ENCODE data around the gene CALHM3.
A peak's percentile ranks its signal among the peaks of the same experiment; 100 is the strongest.
"Not testable (repeated sequence)": the region's sequence is repeated elsewhere in the genome, so short reads cannot be mapped to it uniquely, and the experiment has no call there.

The CALHM3 gene

GRCh38 chr10:103492655-103493261, 13.7 kb upstream of the CALHM3 start:
- H3K27ac ChIP-seq, result no peak overlapping the region
- peaks cover 30% of the 10 kb centered on the region for H3K4me1 ChIP-seq
- H3K9me3 ChIP-seq, result no peaks in the 10 kb centered on the region
- H3K36me3 ChIP-seq, result no peaks in the 10 kb centered on the region
- no peak overlapping the region for H3K9ac ChIP-seq
- peaks cover 27% of the 10 kb centered on the region for H4K20me1 ChIP-seq
- peak overlapping the region; percentile 98; the same call in 1 of the 2 replicates for H3K4me2 ChIP-seq
- H3K27me3 ChIP-seq, result peaks cover 66% of the 10 kb centered on the region
- TF ChIP-seq Cebpa-rat (IDR thresholded peaks at IDR 0.05), result no peak
- peak overlapping the region; percentile 72 for H3K4me3 ChIP-seq

- Histone ChIP-seq H3K27ac (no peak overlapping the region), H4K20me1 (peaks cover 27% of the 10 kb centered on the region), H3K4me2 (no peak overlapping the region), H3K9ac (no peak overlapping the region), H3K36me3 (no peaks in the 10 kb centered on the region), H3K27me3 (peaks cover 57% of the 10 kb centered on the region), H3K4me1 (peaks cover 30% of the 10 kb centered on the region), H3K4me3 (no peak overlapping the region), H3K9me3 (no peaks in the 10 kb centered on the region)
- TF ChIP-seq Cebpa-rat (IDR thresholded peaks at IDR 0.05), result no peak
Observed at GRCh38 chr10:103491729-103492364, 12.8 kb upstream of the CALHM3 start.

GRCh38 chr10:103490986-103491314, 11.9 kb upstream of the CALHM3 start:
- Histone ChIP-seq H3K9me3 (no peaks in the 10 kb centered on the region), H3K27me3 (peaks cover 48% of the 10 kb centered on the region)

GRCh38 chr10:103487410-103487708, 8.3 kb upstream of the CALHM3 start:
- TF ChIP-seq Cebpa-rat (IDR thresholded peaks at IDR 0.05), result no peak
- H3K9me3 ChIP-seq, result no peaks in the 10 kb centered on the region
- H3K4me1 ChIP-seq, result peaks cover 16% of the 10 kb centered on the region
- H3K27ac ChIP-seq, result no peak overlapping the region
- no peak overlapping the region for H3K9ac ChIP-seq
- 0 out of 2 replicates have a peak, but pooled peaks cover 5% of the 10 kb centered on the region for H4K20me1 ChIP-seq
- H3K36me3 ChIP-seq, result no peaks in the 10 kb centered on the region
- no peak overlapping the region for H3K4me2 ChIP-seq
- H3K27me3 ChIP-seq, result peaks cover 12% of the 10 kb centered on the region
- no peak overlapping the region for H3K4me3 ChIP-seq

More at GRCh38 chr10:103490986-103491314, 11.9 kb upstream of the CALHM3 start:
- H3K4me2 ChIP-seq, result peak overlapping the region; percentile 24; the same call in 1 of the 2 replicates
- no peak for TF ChIP-seq Cebpa-rat (IDR thresholded peaks at IDR 0.05)
- H3K36me3 ChIP-seq, result no peaks in the 10 kb centered on the region
- H3K4me1 ChIP-seq, result peaks cover 30% of the 10 kb centered on the region
- no peak overlapping the region for H3K4me3 ChIP-seq
- no peak overlapping the region for H3K9ac ChIP-seq
- no peak overlapping the region for H3K27ac ChIP-seq
- H4K20me1 ChIP-seq, result peaks cover 27% of the 10 kb centered on the region

GRCh38 chr10:103486635-103487409, 7.8 kb upstream of the CALHM3 start:
- H3K9ac ChIP-seq, H3K9me3 ChIP-seq, H3K27me3 ChIP-seq, H3K27ac ChIP-seq, H3K4me3 ChIP-seq, H3K4me2 ChIP-seq, H3K36me3 ChIP-seq, H4K20me1 ChIP-seq: not testable (repeated sequence)
- peaks cover 16% of the 10 kb centered on the region for H3K4me1 ChIP-seq

GRCh38 chr10:103481974-103482531, 3.0 kb upstream of the CALHM3 start:
- H3K4me2 ChIP-seq, result no peak overlapping the region
- H3K27ac ChIP-seq, result 0 out of 2 replicates have a peak overlapping the region, but pooled peaks have one; percentile 6
- no peak overlapping the region for H3K4me3 ChIP-seq
- H4K20me1 ChIP-seq, result no peaks in the 10 kb centered on the region
- H3K9me3 ChIP-seq, result no peaks in the 10 kb centered on the region
- no peak overlapping the region for H3K9ac ChIP-seq
- no peak for TF ChIP-seq Cebpa-rat (IDR thresholded peaks at IDR 0.05)
- H3K4me1 ChIP-seq, result peaks cover 37% of the 10 kb centered on the region
- no peaks in the 10 kb centered on the region for H3K36me3 ChIP-seq
- no peaks in the 10 kb centered on the region for H3K27me3 ChIP-seq

GRCh38 chr10:103480521-103480920, 1.5 kb upstream of the CALHM3 start:
- H3K9ac ChIP-seq, result no peak overlapping the region

GRCh38 chr10:103478671-103479070, 369 bp downstream of the CALHM3 start:
- no peaks in the 10 kb centered on the region for H3K9me3 ChIP-seq
- H3K27me3 ChIP-seq, result no peaks in the 10 kb centered on the region
- TF ChIP-seq Cebpa-rat (IDR thresholded peaks at IDR 0.05), result no peak
- H4K20me1 ChIP-seq, result no peaks in the 10 kb centered on the region
- H3K27ac ChIP-seq, result no peak overlapping the region
- H3K4me2 ChIP-seq, result no peak overlapping the region
- H3K4me3 ChIP-seq, result no peak overlapping the region
- H3K4me1 ChIP-seq, result peaks cover 45% of the 10 kb centered on the region
- H3K36me3 ChIP-seq, result no peaks in the 10 kb centered on the region
- no peak overlapping the region for H3K9ac ChIP-seq

More at GRCh38 chr10:103480521-103480920, 1.5 kb upstream of the CALHM3 start:
- Histone ChIP-seq H3K4me1 (peaks cover 46% of the 10 kb centered on the region), H3K27me3 (no peaks in the 10 kb centered on the region), H3K4me2 (peak overlapping the region; percentile 20; the same call in 1 of the 2 replicates), H4K20me1 (no peaks in the 10 kb centered on the region), H3K4me3 (no peak overlapping the region), H3K9me3 (no peaks in the 10 kb centered on the region), H3K36me3 (no peaks in the 10 kb centered on the region), H3K27ac (peak overlapping the region; percentile 24; the same call in 1 of the 2 replicates)
- TF ChIP-seq Cebpa-rat (IDR thresholded peaks at IDR 0.05), result no peak

GRCh38 chr10:103476046-103476768, 2.8 kb downstream of the CALHM3 start:
- H3K27ac ChIP-seq, result 0 out of 2 replicates have a peak overlapping the region, but pooled peaks have one; percentile 8
- H4K20me1 ChIP-seq, result no peaks in the 10 kb centered on the region
- peaks cover 63% of the 10 kb centered on the region for H3K4me1 ChIP-seq
- TF ChIP-seq Cebpa-rat (IDR thresholded peaks at IDR 0.05), result no peak
- H3K36me3 ChIP-seq, result no peaks in the 10 kb centered on the region
- H3K9ac ChIP-seq, result no peak overlapping the region
- H3K4me2 ChIP-seq, result no peak overlapping the region
- no peaks in the 10 kb centered on the region for H3K9me3 ChIP-seq
- H3K4me3 ChIP-seq, result no peak overlapping the region
- no peaks in the 10 kb centered on the region for H3K27me3 ChIP-seq
